Left lung (tissue), 10 donors: ENCODE measurements around the gene AOPEP. TPM values are rescaled to one million over a fixed set of nuclear protein-coding genes. Genes with fewer than 3 reads are reported as not detected.
"Not testable (repeated sequence)": the region's sequence is repeated elsewhere in the genome, so short reads cannot be mapped to it uniquely, and the experiment has no call there.

Experiments used
- ATAC-seq: fragments of 200-7000 bp; cut with Tn5 transposase; one replicate; pipeline ENCODE4 v1.9.1; 2020; ENCODE audit warnings: moderate library complexity
- DNase-seq, 4 donors: peaks; one replicate each; pipeline ENCODE4 v3.0.0-alpha.2; 2013 to 2020
- H3K27ac ChIP-seq, 2 donors: fragments of 200-600 bp; sonication (generic) in 1 of 2; one replicate each; pipeline versions ENCODE4 v1.5.0 to v1.8.0; 2020 to 2021
- H3K27me3 ChIP-seq, 2 donors: fragments of 200-600 bp; sonication (generic) in 1 of 2; one replicate each; pipeline versions ENCODE4 v1.5.0 to v1.8.0; 2020 to 2021
- H3K36me3 ChIP-seq, 2 donors: fragments of 200-600 bp; sonication (generic) in 1 of 2; one replicate each; pipeline versions ENCODE4 v1.5.0 to v1.8.0; 2020 to 2021
- H3K4me1 ChIP-seq, 2 donors: fragments of 200-600 bp; one replicate each; pipeline ENCODE4 v1.8.0; 2021
- H3K4me3 ChIP-seq, 2 donors: fragments of 200-600 bp; sonication (generic) in 1 of 2; one replicate each; pipeline versions ENCODE4 v1.5.0 to v1.8.0; 2020 to 2021; ENCODE audit warnings: mild to moderate bottlenecking in 1 of 2
- H3K9me3 ChIP-seq, 2 donors: fragments of 200-600 bp; sonication (generic) in 1 of 2; one replicate each; pipeline versions ENCODE4 v1.5.0 to v1.8.0; 2020 to 2021
- CTCF ChIP-seq, 2 donors: fragments of 200-600 bp; sonication (generic) in 1 of 2; IDR thresholded peaks; one replicate each; pipeline versions ENCODE4 v1.5.0 to v1.8.0; 2021; ENCODE audit warnings: antibody characterized with exemption in 2 of 2
- intact Hi-C, 2 donors: fragments of 100-400 bp; cut with DNase I; formaldehyde crosslinking; loops; one replicate each; pipeline versions ENCODE4 v1.11.2 to v1.14.2; 2022
- polyA plus RNA-seq, 6 donors: library from polyadenylated mRNA; unstranded; fragments of 120-200 nt; gene quantifications; one replicate each; pipeline ENCODE4 v1.2.1, GENCODE V29; 2013; ENCODE audit not compliant: insufficient read length in 6 of 6
- total RNA-seq, 2 donors: library from RNA; stranded (reverse); fragmentation: NEBNext Ultra II Directional; extraction: Animal tissue kit (Norgen Biotek cat#: 25700); gene quantifications; one replicate each; pipeline ENCODE4 v1.2.1, GENCODE V29; 2021
- donor health status: DM: no; HTN: yes; CAD: no.
- donor health status: DM: no; HTN: no; CAD: no.

The AOPEP gene
- total and polyA plus RNA-seq, 8 donors, result 32.5 to 83.2 (median 39.9) TPM

- Histone ChIP-seq H3K27me3 (no peaks in the 10 kb centered on the region), H3K27ac (no peak overlapping the region), H3K9me3 (no peaks in the 10 kb centered on the region), H3K4me3 (no peak overlapping the region), H3K4me1 (peaks cover 0 to 10% of the 10 kb centered on the region in 2 donors), H3K36me3 (peaks cover 0 to 8% of the 10 kb centered on the region in 2 donors)
- ATAC-seq, result no peak
- DNase-seq, result no peak
- intact Hi-C loops, result no loop called here
- no peak for TF ChIP-seq CTCF (IDR thresholded peaks at IDR 0.05)
These were observed 230.2 kb downstream of the AOPEP start for GRCh38 chr9:94956731-94957130.

- Histone ChIP-seq H3K4me3 (no peak overlapping the region), H3K27ac (no peak overlapping the region), H3K27me3 (no peaks in the 10 kb centered on the region), H3K36me3 (peaks cover 0 to 4% of the 10 kb centered on the region in 2 donors), H3K4me1 (no peaks in the 10 kb centered on the region), H3K9me3 (no peaks in the 10 kb centered on the region)
- intact Hi-C loops, result no loop called here
- DNase-seq (no peak), ATAC-seq (no peak)
- no peak for TF ChIP-seq CTCF (IDR thresholded peaks at IDR 0.05)
These were observed 234.5 kb downstream of the AOPEP start for GRCh38 chr9:94960964-94961363.

GRCh38 chr9:94961870-94962269 is 235.4 kb downstream of the AOPEP start:
- no peak for TF ChIP-seq CTCF (IDR thresholded peaks at IDR 0.05)
- Histone ChIP-seq H3K36me3 (no peaks in the 10 kb centered on the region), H3K27me3 (no peaks in the 10 kb centered on the region), H3K27ac (no peak overlapping the region), H3K9me3 (no peaks in the 10 kb centered on the region), H3K4me3 (no peak overlapping the region), H3K4me1 (no peaks in the 10 kb centered on the region)
- ATAC-seq (no peak), DNase-seq (no peak)
- intact Hi-C loops, result no loop called here

GRCh38 chr9:94965631-94966030 is 239.1 kb downstream of the AOPEP start:
- H3K4me3 ChIP-seq, DNase-seq, H3K27me3 ChIP-seq, H3K27ac ChIP-seq, H3K36me3 ChIP-seq, H3K4me1 ChIP-seq, H3K9me3 ChIP-seq, ATAC-seq, intact Hi-C loops: not testable (repeated sequence)

- H3K36me3 ChIP-seq, H3K9me3 ChIP-seq, intact Hi-C loops, H3K4me1 ChIP-seq, ATAC-seq, H3K4me3 ChIP-seq, H3K27me3 ChIP-seq, DNase-seq, H3K27ac ChIP-seq: not testable (repeated sequence)
These were observed 239.5 kb downstream of the AOPEP start for GRCh38 chr9:94966046-94966445.

GRCh38 chr9:94967482-94967881 is 241.0 kb downstream of the AOPEP start:
- no peak for TF ChIP-seq CTCF (IDR thresholded peaks at IDR 0.05)
- Histone ChIP-seq H3K27me3 (no peaks in the 10 kb centered on the region), H3K9me3 (no peaks in the 10 kb centered on the region), H3K27ac (no peak overlapping the region), H3K4me3 (no peak overlapping the region), H3K4me1 (peaks cover 0 to 5% of the 10 kb centered on the region in 2 donors), H3K36me3 (no peaks in the 10 kb centered on the region)
- peak; percentile 54 for ATAC-seq
- intact Hi-C loops, result no loop called here
- no peak for DNase-seq
